Measurements from ENCODE around the gene FMC1.
A peak's percentile ranks its signal among the peaks of the same experiment; 100 is the strongest.
"Not testable (repeated sequence)": the region's sequence is repeated elsewhere in the genome, so short reads cannot be mapped to it uniquely, and the experiment has no call there.

Gene FMC1

DNA sequence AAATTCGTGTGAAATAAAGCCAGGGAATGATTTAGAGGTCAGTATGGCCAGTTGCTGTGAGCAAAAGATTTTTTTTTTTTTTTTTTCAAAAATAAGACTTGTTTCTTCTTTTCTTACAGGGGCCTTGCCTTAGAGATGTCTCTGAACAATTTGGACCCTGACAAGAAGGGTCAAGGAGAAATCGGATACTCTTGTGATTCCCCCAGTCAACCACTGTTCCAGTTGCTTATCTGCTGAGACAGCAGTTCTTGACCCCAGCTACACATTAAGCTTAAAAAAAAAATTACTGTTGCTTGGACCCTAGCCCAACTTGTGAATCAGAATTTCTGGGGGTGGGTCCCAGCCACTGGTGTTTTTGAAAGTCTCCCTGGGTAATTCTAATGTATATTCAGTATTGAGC, 12.0 kb upstream of the FMC1 start:
- H4K20me1 ChIP-seq (ENCODE audit: insufficient read depth, low read length) = no peaks in the 10 kb centered on the region
- no peak overlapping the region for H3K9ac ChIP-seq (ENCODE audit: low read depth, low read length)
- H3K79me2 ChIP-seq (ENCODE audit: insufficient read depth, low read length) = no peaks in the 10 kb centered on the region

GRCh38 chr7:139330333-139331030, 10.7 kb upstream of the FMC1 start:
- ATAC-seq (ENCODE audit: insufficient read depth, low read depth) = no peak
- H3K27ac ChIP-seq (ENCODE audit: low read length) = no peak overlapping the region
- no peaks in the 10 kb centered on the region for H4K20me1 ChIP-seq (ENCODE audit: insufficient read depth, low read length)
- no peak overlapping the region for H3K4me2 ChIP-seq (ENCODE audit: insufficient read depth, low read length)
- DNase-seq = no peak
- TF ChIP-seq, protein P1, sequence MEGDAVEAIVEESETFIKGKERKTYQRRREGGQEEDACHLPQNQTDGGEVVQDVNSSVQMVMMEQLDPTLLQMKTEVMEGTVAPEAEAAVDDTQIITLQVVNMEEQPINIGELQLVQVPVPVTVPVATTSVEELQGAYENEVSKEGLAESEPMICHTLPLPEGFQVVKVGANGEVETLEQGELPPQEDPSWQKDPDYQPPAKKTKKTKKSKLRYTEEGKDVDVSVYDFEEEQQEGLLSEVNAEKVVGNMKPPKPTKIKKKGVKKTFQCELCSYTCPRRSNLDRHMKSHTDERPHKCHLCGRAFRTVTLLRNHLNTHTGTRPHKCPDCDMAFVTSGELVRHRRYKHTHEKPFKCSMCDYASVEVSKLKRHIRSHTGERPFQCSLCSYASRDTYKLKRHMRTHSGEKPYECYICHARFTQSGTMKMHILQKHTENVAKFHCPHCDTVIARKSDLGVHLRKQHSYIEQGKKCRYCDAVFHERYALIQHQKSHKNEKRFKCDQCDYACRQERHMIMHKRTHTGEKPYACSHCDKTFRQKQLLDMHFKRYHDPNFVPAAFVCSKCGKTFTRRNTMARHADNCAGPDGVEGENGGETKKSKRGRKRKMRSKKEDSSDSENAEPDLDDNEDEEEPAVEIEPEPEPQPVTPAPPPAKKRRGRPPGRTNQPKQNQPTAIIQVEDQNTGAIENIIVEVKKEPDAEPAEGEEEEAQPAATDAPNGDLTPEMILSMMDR (IDR thresholded peaks at IDR 0.05; ENCODE audit: borderline replicate concordance, extremely low read depth, low read length, poor library complexity, severe bottlenecking) = no peak
- no peak for TF ChIP-seq EZH2 (IDR thresholded peaks at IDR 0.05; ENCODE audit: borderline replicate concordance, low read depth, low read length, severe bottlenecking)
- no peak overlapping the region for H3K4me3 ChIP-seq (ENCODE audit: low read depth in 1 of 2, low read length in 2 of 2)
- H3K9ac ChIP-seq (ENCODE audit: low read depth, low read length) = no peak overlapping the region
- H3K9me3 ChIP-seq (ENCODE audit: insufficient read depth, low read length, severe bottlenecking) = no peaks in the 10 kb centered on the region
- peak overlapping the region; percentile 40; the same call in 1 of the 2 replicates for H2AFZ ChIP-seq (ENCODE audit: low read depth, low read length)
- H3K36me3 ChIP-seq (ENCODE audit: insufficient read depth, low read length) = no peaks in the 10 kb centered on the region
- no peaks in the 10 kb centered on the region for H3K79me2 ChIP-seq (ENCODE audit: insufficient read depth, low read length)
- H3K4me1 ChIP-seq (ENCODE audit: insufficient read depth, low read length) = no peaks in the 10 kb centered on the region
- no peaks in the 10 kb centered on the region for H3K27me3 ChIP-seq (ENCODE audit: insufficient read depth, low read length, poor library complexity)

More for the DNA sequence above, 12.0 kb upstream of the FMC1 start:
- no peaks in the 10 kb centered on the region for H3K36me3 ChIP-seq (ENCODE audit: insufficient read depth, low read length)
- TF ChIP-seq EZH2 (IDR thresholded peaks at IDR 0.05; ENCODE audit: borderline replicate concordance, low read depth, low read length, severe bottlenecking) = no peak
- TF ChIP-seq, protein P1 (IDR thresholded peaks at IDR 0.05; ENCODE audit: borderline replicate concordance, extremely low read depth, low read length, poor library complexity, severe bottlenecking) = no peak
- no peak overlapping the region for H3K27ac ChIP-seq (ENCODE audit: low read length)
- ATAC-seq (ENCODE audit: insufficient read depth, low read depth) (no peak), DNase-seq (no peak)
- H3K27me3 ChIP-seq (ENCODE audit: insufficient read depth, low read length, poor library complexity) = no peaks in the 10 kb centered on the region
- no peak overlapping the region for H3K4me2 ChIP-seq (ENCODE audit: insufficient read depth, low read length)
- no peak overlapping the region for H2AFZ ChIP-seq (ENCODE audit: low read depth, low read length)
- H3K9me3 ChIP-seq (ENCODE audit: insufficient read depth, low read length, severe bottlenecking) = no peaks in the 10 kb centered on the region
- no peaks in the 10 kb centered on the region for H3K4me1 ChIP-seq (ENCODE audit: insufficient read depth, low read length)
- no peak overlapping the region for H3K4me3 ChIP-seq (ENCODE audit: low read depth in 1 of 2, low read length in 2 of 2)

GRCh38 chr7:139332697-139333359, 8.3 kb upstream of the FMC1 start:
- Histone ChIP-seq H3K4me1 (ENCODE audit: insufficient read depth, low read length) (no peaks in the 10 kb centered on the region), H3K9ac (ENCODE audit: low read depth, low read length) (no peak overlapping the region), H3K27me3 (ENCODE audit: insufficient read depth, low read length, poor library complexity) (no peaks in the 10 kb centered on the region), H4K20me1 (ENCODE audit: insufficient read depth, low read length) (no peaks in the 10 kb centered on the region), H3K4me3 (ENCODE audit: low read depth in 1 of 2, low read length in 2 of 2) (no peak overlapping the region), H3K79me2 (ENCODE audit: insufficient read depth, low read length) (no peaks in the 10 kb centered on the region), H3K36me3 (ENCODE audit: insufficient read depth, low read length) (no peaks in the 10 kb centered on the region), H2AFZ (ENCODE audit: low read depth, low read length) (no peak overlapping the region), H3K27ac (ENCODE audit: low read length) (no peak overlapping the region), H3K4me2 (ENCODE audit: insufficient read depth, low read length) (no peak overlapping the region), H3K9me3 (ENCODE audit: insufficient read depth, low read length, severe bottlenecking) (no peaks in the 10 kb centered on the region)
- DNase-seq (no peak), ATAC-seq (ENCODE audit: insufficient read depth, low read depth) (no peak)
- TF ChIP-seq, protein P1 (IDR thresholded peaks at IDR 0.05; ENCODE audit: borderline replicate concordance, extremely low read depth, low read length, poor library complexity, severe bottlenecking) = no peak
- no peak for TF ChIP-seq EZH2 (IDR thresholded peaks at IDR 0.05; ENCODE audit: borderline replicate concordance, low read depth, low read length, severe bottlenecking)

- H2AFZ ChIP-seq (ENCODE audit: low read depth, low read length); H3K4me3 ChIP-seq (ENCODE audit: low read depth in 1 of 2, low read length in 2 of 2); H3K4me1 ChIP-seq (ENCODE audit: insufficient read depth, low read length); H3K79me2 ChIP-seq (ENCODE audit: insufficient read depth, low read length); H3K27me3 ChIP-seq (ENCODE audit: insufficient read depth, low read length, poor library complexity); ATAC-seq (ENCODE audit: insufficient read depth, low read depth); H3K36me3 ChIP-seq (ENCODE audit: insufficient read depth, low read length); H3K4me2 ChIP-seq (ENCODE audit: insufficient read depth, low read length); DNase-seq; H3K9me3 ChIP-seq (ENCODE audit: insufficient read depth, low read length, severe bottlenecking); H4K20me1 ChIP-seq (ENCODE audit: insufficient read depth, low read length); H3K27ac ChIP-seq (ENCODE audit: low read length); H3K9ac ChIP-seq (ENCODE audit: low read depth, low read length): not testable (repeated sequence)
Observed at GRCh38 chr7:139333443-139333842, 7.7 kb upstream of the FMC1 start.
